Peyer's patch (tissue), 4 donors: ENCODE data around the gene MBTPS1. TPM values are rescaled to one million over a fixed set of nuclear protein-coding genes. Genes with fewer than 3 reads are reported as not detected.
A peak's percentile ranks its signal among the peaks of the same experiment; 100 is the strongest.
"Not testable (repeated sequence)": the region's sequence is repeated elsewhere in the genome, so short reads cannot be mapped to it uniquely, and the experiment has no call there.

ENCODE experiments used
- DNase-seq, 3 donors: peaks; one replicate each; pipeline ENCODE4 v3.0.0-alpha.2; 2017 to 2019
- H3K27ac ChIP-seq, 4 donors: fragments of 200-600 bp; sonication (generic); one replicate each; pipeline ENCODE4 v1.5.1; 2016 to 2019
- H3K27me3 ChIP-seq, 2 donors: fragments of 200-600 bp; sonication (generic); one replicate each; pipeline ENCODE4 v1.5.1; 2019
- H3K36me3 ChIP-seq, 3 donors: fragments of 200-600 bp; sonication (generic); one replicate each; pipeline ENCODE4 v1.5.1; 2016 to 2019
- H3K4me1 ChIP-seq, 4 donors: fragments of 200-600 bp; sonication (generic); one replicate each; pipeline ENCODE4 v1.5.1; 2016 to 2019
- H3K4me3 ChIP-seq, 4 donors: fragments of 200-600 bp; sonication (generic); 1 replicate in 3 of 4; 2 replicates in 1 of 4; pipeline ENCODE4 v1.5.1; 2016 to 2019; ENCODE audit warnings: mild to moderate bottlenecking in 1 of 4
- H3K9me3 ChIP-seq, 4 donors: fragments of 200-600 bp; sonication (generic); one replicate each; pipeline ENCODE4 v1.5.1; 2016 to 2019; ENCODE audit warnings: mild to moderate bottlenecking in 1 of 4
- POLR2A ChIP-seq, 2 donors: fragments of 450-650 bp; IDR thresholded peaks; one replicate each; pipeline ENCODE4 v1.5.1; 2017; ENCODE audit warnings: antibody characterized with exemption in 2 of 2, mild to moderate bottlenecking in 2 of 2, moderate library complexity in 2 of 2
- total RNA-seq, 4 donors: library from RNA; depleted of rRNA; stranded (reverse); fragments of >200 nt; gene quantifications; one replicate each; pipeline ENCODE4 v1.1.0, GENCODE V29; 2016
- TF ChIP-seq, protein P1 (sequence below), 6 experiments: fragments of 450-650 bp in 4 of 6; fragments of 200-600 bp in 2 of 6; sonication (generic) in 1 of 6; IDR thresholded peaks; one replicate each; pipeline ENCODE4 v1.5.1; 2017 to 2019; ENCODE audit warnings: antibody characterized with exemption in 6 of 6, mild to moderate bottlenecking in 3 of 6, moderate library complexity in 1 of 6

The MBTPS1 gene
- total RNA-seq, 4 donors from 2014 or later = 79.0 to 104 (median 91.7) TPM

- H3K27ac ChIP-seq = no peak overlapping the region
- H3K36me3 ChIP-seq = peaks cover 0 to 5% (median 0%) of the 10 kb centered on the region in 3 donors
- no peaks in the 10 kb centered on the region for H3K27me3 ChIP-seq
- no peak overlapping the region for H3K4me3 ChIP-seq
- no peak for DNase-seq
- peaks cover 0 to 7% (median 3%) of the 10 kb centered on the region in 4 donors for H3K4me1 ChIP-seq
- H3K9me3 ChIP-seq = no peaks in the 10 kb centered on the region
- no peak for TF ChIP-seq POLR2A (IDR thresholded peaks at IDR 0.05)
- TF ChIP-seq, protein P1, sequence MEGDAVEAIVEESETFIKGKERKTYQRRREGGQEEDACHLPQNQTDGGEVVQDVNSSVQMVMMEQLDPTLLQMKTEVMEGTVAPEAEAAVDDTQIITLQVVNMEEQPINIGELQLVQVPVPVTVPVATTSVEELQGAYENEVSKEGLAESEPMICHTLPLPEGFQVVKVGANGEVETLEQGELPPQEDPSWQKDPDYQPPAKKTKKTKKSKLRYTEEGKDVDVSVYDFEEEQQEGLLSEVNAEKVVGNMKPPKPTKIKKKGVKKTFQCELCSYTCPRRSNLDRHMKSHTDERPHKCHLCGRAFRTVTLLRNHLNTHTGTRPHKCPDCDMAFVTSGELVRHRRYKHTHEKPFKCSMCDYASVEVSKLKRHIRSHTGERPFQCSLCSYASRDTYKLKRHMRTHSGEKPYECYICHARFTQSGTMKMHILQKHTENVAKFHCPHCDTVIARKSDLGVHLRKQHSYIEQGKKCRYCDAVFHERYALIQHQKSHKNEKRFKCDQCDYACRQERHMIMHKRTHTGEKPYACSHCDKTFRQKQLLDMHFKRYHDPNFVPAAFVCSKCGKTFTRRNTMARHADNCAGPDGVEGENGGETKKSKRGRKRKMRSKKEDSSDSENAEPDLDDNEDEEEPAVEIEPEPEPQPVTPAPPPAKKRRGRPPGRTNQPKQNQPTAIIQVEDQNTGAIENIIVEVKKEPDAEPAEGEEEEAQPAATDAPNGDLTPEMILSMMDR (IDR thresholded peaks at IDR 0.05) = no peak
Measured at GRCh38 chr16:84121007-84121406, 4.3 kb upstream of the MBTPS1 start.

GRCh38 chr16:84120023-84120422 is 3.3 kb upstream of the MBTPS1 start:
- peaks cover 0 to 5% (median 0%) of the 10 kb centered on the region in 3 donors for H3K36me3 ChIP-seq
- no peaks in the 10 kb centered on the region for H3K9me3 ChIP-seq
- H3K4me3 ChIP-seq = no peak overlapping the region
- H3K27ac ChIP-seq = no peak overlapping the region
- DNase-seq = no peak
- TF ChIP-seq, protein P1 (IDR thresholded peaks at IDR 0.05) = no peak
- no peak for TF ChIP-seq POLR2A (IDR thresholded peaks at IDR 0.05)
- H3K4me1 ChIP-seq = peaks cover 0 to 15% (median 11%) of the 10 kb centered on the region in 4 donors
- no peaks in the 10 kb centered on the region for H3K27me3 ChIP-seq

DNA sequence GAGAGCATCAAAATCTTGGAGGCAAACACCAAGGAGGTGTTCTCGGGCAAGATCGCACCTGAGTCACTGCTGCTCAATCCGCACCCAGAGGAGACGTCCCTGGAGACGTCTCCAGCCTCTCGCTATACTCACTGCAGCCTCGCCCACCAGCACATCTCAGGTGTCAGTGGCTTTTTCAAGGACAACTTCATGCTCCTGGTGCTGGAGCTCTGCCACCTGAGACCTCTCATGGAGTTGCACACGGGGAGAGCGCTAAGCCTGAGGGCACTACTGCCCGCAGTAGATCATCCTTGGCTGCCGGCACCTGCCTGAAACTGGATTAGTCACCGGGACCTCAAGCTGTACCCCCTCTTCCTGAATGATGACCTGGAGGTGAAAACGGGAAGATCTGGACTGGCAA is 2.6 kb upstream of the MBTPS1 start:
- no peak for DNase-seq
- H3K27ac ChIP-seq = no peak overlapping the region
- no peaks in the 10 kb centered on the region for H3K9me3 ChIP-seq
- TF ChIP-seq, protein P1 (IDR thresholded peaks at IDR 0.05) = no peak
- TF ChIP-seq POLR2A (IDR thresholded peaks at IDR 0.05) = no peak
- H3K4me1 ChIP-seq = peaks cover 0 to 22% (median 11%) of the 10 kb centered on the region in 4 donors
- H3K27me3 ChIP-seq = no peaks in the 10 kb centered on the region
- no peak overlapping the region for H3K4me3 ChIP-seq
- peaks cover 0 to 5% (median 0%) of the 10 kb centered on the region in 3 donors for H3K36me3 ChIP-seq

DNA sequence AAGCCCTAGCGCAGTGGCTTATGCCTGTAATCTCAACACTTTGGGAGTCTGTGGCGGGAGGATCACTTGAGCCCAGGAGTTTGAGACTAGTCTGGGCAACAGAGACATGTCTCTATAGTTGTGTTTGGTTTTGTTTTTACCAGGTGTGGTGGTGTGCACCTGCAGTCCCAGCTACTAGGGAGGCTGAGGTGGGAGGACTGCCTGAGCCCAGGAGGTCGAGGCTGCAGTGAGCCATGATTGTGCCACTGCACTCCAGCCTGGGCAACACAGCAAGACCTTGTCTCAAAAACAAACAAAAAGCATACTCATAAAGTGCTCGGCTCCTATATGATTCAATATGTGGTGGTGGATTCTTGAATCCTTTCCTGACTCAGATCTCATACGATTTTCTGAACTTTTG is 1.6 kb upstream of the MBTPS1 start:
- H3K27ac ChIP-seq, H3K4me3 ChIP-seq, DNase-seq, H3K9me3 ChIP-seq, H3K36me3 ChIP-seq, H3K27me3 ChIP-seq: not testable (repeated sequence)
- peaks cover 0 to 23% (median 11%) of the 10 kb centered on the region in 4 donors for H3K4me1 ChIP-seq

DNA sequence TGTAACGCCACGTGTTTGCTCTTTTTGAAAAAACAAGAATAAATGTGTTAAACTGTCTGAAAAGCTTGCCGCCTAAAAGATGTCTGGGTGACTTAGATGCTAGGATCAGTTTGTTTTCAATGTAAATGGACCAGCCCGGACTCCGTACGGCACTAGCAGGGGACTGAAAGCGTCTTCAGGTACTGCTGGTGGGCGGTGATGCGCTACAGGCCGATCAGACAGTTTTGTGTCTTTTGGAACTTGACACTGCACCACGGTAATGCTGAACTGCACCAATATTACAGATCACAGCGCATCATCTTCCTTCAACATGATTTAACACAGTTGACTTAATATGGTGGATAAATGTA is 727 bp upstream of the MBTPS1 start:
- DNase-seq = peak in 1 of 3 donors; percentile 39
- no peaks in the 10 kb centered on the region for H3K9me3 ChIP-seq
- peak overlapping the region; percentile 82 to 97 (median 94) for H3K4me3 ChIP-seq
- no peaks in the 10 kb centered on the region for H3K27me3 ChIP-seq
- TF ChIP-seq POLR2A (IDR thresholded peaks at IDR 0.05) = no peak
- TF ChIP-seq, protein P1 (IDR thresholded peaks at IDR 0.05) = no peak
- H3K27ac ChIP-seq = peak overlapping the region; percentile 86 to 98 (median 92)
- peaks cover 0 to under 1% (median 0%) of the 10 kb centered on the region in 3 donors for H3K36me3 ChIP-seq
- H3K4me1 ChIP-seq = peaks cover 0 to 23% (median 11%) of the 10 kb centered on the region in 4 donors

- TF ChIP-seq, protein P1 (IDR thresholded peaks at IDR 0.05) = peak in 3 of 6 experiments; percentile 32 to 66 (median 53)
- no peak for TF ChIP-seq POLR2A (IDR thresholded peaks at IDR 0.05)
- Histone ChIP-seq H3K27me3 (no peaks in the 10 kb centered on the region), H3K4me3 (peak overlapping the region; percentile 82 to 97 (median 94)), H3K36me3 (no peaks in the 10 kb centered on the region), H3K4me1 (peaks cover 0 to 23% (median 11%) of the 10 kb centered on the region in 4 donors), H3K27ac (peak overlapping the region; percentile 86 to 98 (median 92)), H3K9me3 (no peaks in the 10 kb centered on the region)
- DNase-seq = peak in 2 of 3 donors; percentile 60 to 78
Measured at GRCh38 chr16:84115919-84116719, 623 bp downstream of the MBTPS1 start.

DNA sequence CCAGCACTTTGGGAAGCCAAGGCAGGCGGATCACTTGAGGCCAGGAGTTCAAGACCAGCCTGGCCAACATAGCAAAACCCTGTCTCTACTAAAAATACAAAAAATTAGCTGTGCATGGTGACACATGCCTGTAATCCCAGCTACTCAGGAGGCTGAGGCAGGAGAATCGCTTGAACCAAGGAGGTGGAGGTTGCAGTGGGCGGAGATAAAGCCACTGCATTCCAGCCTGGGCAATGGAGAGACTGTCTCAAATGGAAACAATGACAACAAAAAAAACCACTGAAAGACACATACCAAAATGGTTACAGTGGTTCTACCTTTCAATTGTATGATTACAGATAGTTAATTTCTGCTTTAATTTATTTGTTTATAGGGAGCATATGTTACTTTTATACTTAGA is 4.8 kb downstream of the MBTPS1 start:
- not testable (repeated sequence) for H3K27me3 ChIP-seq, H3K4me3 ChIP-seq, H3K9me3 ChIP-seq, H3K27ac ChIP-seq, DNase-seq
- Histone ChIP-seq H3K36me3 (peaks cover 0 to 11% (median 0%) of the 10 kb centered on the region in 3 donors), H3K4me1 (peaks cover 0 to 17% (median 8%) of the 10 kb centered on the region in 4 donors)
